ENCODE results near the gene ANKRD9. TPM values are rescaled to one million over a fixed set of nuclear protein-coding genes. Genes with fewer than 3 reads are reported as not detected.

Gene ANKRD9, protein sequence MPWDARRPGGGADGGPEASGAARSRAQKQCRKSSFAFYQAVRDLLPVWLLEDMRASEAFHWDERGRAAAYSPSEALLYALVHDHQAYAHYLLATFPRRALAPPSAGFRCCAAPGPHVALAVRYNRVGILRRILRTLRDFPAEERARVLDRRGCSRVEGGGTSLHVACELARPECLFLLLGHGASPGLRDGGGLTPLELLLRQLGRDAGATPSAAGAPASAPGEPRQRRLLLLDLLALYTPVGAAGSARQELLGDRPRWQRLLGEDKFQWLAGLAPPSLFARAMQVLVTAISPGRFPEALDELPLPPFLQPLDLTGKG
- 34.6 TPM for total RNA-seq

DNA sequence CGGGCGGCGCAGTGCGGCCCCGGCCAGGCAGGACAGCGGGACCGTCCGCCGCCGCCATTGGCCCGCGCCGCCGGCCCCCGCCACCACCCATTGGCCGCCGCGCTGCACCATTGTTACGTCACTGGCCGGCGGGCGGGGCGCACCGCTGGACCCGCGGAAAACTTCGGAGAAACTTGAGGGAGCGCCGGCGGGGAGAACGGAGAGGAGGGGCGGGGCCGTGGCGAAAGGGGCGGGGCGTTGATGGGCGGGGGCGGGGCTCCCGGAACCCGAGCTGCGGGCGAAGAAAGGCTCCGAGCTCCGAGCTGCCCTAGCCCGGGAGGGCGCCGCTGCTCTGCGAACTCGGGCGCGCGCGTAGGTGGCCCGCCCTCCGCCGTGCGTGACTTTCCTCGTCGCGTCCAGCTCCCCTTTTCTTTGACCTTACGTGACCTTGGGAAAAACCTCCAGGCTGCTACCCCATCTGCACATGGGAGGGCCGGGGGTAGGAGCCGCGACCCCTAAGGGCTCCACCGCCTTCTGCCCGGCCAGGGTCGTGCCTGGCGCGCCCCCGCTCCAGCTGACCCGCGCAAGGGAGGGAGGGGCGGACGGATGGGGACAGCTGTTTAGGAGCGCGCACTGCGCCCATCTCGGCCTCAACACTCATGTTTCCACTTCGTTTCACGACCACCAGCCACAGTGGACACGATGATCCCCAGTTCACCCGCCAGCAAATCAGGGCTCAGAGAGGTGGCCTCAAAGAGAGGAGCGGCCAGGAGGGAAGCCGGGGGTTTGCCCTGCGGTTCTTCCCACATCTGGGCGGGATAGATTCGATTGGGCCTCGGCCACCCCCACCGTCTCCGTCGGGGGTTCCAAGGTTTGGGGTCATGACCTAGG, at the start of gene ANKRD9:
ANKRD9 (minus strand) TSS at position 31 of the 870 bp plus-strand sequence. CDS start 1,887 bp downstream, outside the sequence.
- Histone ChIP-seq H3K4me3 (peak within 1 kb of the TSS; percentile 74 to 76), H3K4me1 (peaks cover 16% of the 10 kb centered on the region), H3K27me3 (no peaks in the 10 kb centered on the region), H3K36me3 (no peaks in the 10 kb centered on the region), H3K9me3 (no peaks in the 10 kb centered on the region), H3K27ac (peak within 1 kb of the TSS; percentile 88)
- intact Hi-C loops (cut with DNase I) = no loop called here
- TF ChIP-seq, protein P1, sequence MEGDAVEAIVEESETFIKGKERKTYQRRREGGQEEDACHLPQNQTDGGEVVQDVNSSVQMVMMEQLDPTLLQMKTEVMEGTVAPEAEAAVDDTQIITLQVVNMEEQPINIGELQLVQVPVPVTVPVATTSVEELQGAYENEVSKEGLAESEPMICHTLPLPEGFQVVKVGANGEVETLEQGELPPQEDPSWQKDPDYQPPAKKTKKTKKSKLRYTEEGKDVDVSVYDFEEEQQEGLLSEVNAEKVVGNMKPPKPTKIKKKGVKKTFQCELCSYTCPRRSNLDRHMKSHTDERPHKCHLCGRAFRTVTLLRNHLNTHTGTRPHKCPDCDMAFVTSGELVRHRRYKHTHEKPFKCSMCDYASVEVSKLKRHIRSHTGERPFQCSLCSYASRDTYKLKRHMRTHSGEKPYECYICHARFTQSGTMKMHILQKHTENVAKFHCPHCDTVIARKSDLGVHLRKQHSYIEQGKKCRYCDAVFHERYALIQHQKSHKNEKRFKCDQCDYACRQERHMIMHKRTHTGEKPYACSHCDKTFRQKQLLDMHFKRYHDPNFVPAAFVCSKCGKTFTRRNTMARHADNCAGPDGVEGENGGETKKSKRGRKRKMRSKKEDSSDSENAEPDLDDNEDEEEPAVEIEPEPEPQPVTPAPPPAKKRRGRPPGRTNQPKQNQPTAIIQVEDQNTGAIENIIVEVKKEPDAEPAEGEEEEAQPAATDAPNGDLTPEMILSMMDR (IDR thresholded peaks at IDR 0.05) = no peak
- TF ChIP-seq POLR2A (IDR thresholded peaks at IDR 0.05) = peak in 1 of 2 donors; percentile 37
- peak; percentile 5 to 78 for TF ChIP-seq POLR2AphosphoS5 (IDR thresholded peaks at IDR 0.05; ENCODE audit: insufficient read depth in 1 of 2, low read depth in 1 of 2)
- no peak for DNase-seq (ENCODE audit: extremely low spot score in 2 of 2)

DNA sequence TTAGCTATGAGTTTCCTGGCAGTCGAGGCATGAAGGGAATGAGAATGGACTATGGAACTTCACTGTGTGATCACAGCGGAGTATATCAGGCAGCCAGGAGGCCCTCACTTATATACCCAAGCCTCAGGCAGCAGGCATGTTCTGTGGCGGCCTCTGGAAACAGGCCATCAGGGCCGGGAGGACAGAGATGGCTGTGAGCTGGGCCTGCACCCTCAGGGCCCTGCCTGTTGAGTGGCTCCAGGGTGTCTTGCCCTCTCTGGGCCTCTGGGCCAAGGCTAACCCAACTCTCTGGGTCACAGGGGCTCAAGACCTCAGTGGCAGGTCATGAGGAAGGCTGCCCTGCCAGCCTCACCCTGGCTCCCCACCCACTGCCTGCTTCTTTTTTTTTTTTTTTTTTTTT, 49.0 kb upstream of the ANKRD9 start:
- peaks cover 11% of the 10 kb centered on the region for H3K4me1 ChIP-seq
- no peak overlapping the region for H3K27ac ChIP-seq
- no peaks in the 10 kb centered on the region for H3K27me3 ChIP-seq
- H3K36me3 ChIP-seq = no peaks in the 10 kb centered on the region
- intact Hi-C loops (cut with DNase I) = no loop called here
- no peak for DNase-seq (ENCODE audit: extremely low spot score in 2 of 2)
- no peaks in the 10 kb centered on the region for H3K9me3 ChIP-seq
- no peak overlapping the region for H3K4me3 ChIP-seq
- TF ChIP-seq POLR2A (IDR thresholded peaks at IDR 0.05) = no peak
- TF ChIP-seq, protein P1 (IDR thresholded peaks at IDR 0.05) = no peak
- no peak for TF ChIP-seq POLR2AphosphoS5 (IDR thresholded peaks at IDR 0.05; ENCODE audit: insufficient read depth in 1 of 2, low read depth in 1 of 2)

DNA sequence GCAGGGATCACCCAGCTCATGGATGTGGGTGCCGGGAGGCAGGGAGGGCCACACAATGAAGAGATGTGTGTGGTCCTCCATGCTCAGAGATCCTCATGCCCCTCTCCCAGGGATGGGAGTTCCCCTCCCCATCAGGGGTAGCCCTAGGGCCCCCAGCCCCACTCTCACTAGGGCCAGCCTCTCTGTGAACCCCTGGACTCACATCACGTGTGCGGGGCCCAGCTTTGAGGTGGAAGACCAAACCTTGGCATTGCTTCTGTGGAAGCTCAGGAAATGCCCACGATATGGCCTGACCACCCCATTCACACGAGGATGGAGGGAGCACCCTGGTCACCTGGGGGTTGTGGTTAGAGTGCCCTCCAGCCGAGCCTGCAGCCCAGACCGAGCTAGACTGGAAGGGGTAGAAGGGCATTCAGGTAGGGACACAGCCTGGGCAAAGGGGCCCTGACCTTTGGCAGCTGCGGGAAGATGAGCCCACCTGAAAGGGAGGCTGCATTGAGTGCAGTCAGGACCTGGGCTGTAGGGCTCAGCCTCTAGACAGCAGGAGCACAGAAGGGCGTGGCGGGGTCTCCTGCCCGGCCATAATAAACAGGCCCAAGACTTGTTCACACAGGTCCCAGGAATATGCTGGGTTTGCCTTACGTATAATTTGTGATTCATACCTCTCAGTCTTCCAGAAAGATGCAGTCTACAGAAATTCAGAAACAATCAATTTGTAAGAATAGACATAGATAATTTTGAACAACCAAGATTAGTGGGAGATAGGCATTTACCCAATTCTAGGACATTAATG, 48.1 kb upstream of the ANKRD9 start:
- Histone ChIP-seq H3K4me3 (no peak overlapping the region), H3K27me3 (no peaks in the 10 kb centered on the region), H3K4me1 (peaks cover 11% of the 10 kb centered on the region), H3K9me3 (no peaks in the 10 kb centered on the region), H3K27ac (no peak overlapping the region), H3K36me3 (no peaks in the 10 kb centered on the region)
- intact Hi-C loops (cut with DNase I) = no loop called here
- no peak for DNase-seq (ENCODE audit: extremely low spot score in 2 of 2)
- TF ChIP-seq, protein P1 (IDR thresholded peaks at IDR 0.05) = no peak
- TF ChIP-seq POLR2A (IDR thresholded peaks at IDR 0.05) (no peak), POLR2AphosphoS5 (IDR thresholded peaks at IDR 0.05; ENCODE audit: insufficient read depth in 1 of 2, low read depth in 1 of 2) (no peak)

DNA sequence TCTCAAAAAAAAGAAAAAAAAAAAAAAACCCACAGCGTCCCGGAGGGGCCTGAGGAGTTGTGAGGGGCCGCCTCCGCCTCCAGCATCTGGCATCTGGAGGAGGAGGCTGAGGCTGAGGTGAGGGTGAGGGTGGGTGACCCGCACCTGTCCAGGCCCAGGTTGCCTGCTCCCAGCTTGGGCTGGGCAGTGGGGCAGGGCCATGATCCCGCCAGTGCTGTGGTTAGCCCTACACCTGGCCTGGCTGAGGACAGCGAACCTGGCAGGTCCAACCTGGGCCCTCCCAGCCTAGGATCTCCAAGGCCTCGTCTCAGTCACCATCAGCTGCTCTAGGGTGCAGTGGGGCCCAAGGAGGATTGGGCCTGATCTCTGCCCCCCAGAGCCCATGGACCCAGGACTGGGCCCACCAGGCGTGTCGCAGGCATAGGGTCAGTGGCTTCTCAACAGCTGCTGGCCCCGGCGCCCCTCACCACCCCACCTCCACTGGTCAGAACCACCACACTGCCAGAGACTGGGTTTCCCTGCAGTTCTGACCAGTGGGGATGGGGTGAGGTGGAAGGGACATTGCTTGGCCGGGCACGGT, 46.6 kb upstream of the ANKRD9 start:
- Histone ChIP-seq H3K4me1 (peaks cover 11% of the 10 kb centered on the region), H3K4me3 (no peak overlapping the region), H3K36me3 (no peaks in the 10 kb centered on the region), H3K27me3 (no peaks in the 10 kb centered on the region), H3K9me3 (no peaks in the 10 kb centered on the region), H3K27ac (no peak overlapping the region)
- no peak for DNase-seq (ENCODE audit: extremely low spot score in 2 of 2)
- intact Hi-C loops (cut with DNase I) = no loop called here
- no peak for TF ChIP-seq POLR2AphosphoS5 (IDR thresholded peaks at IDR 0.05; ENCODE audit: insufficient read depth in 1 of 2, low read depth in 1 of 2)
- TF ChIP-seq, protein P1 (IDR thresholded peaks at IDR 0.05) = no peak
- TF ChIP-seq POLR2A (IDR thresholded peaks at IDR 0.05) = no peak
